H1 (cell line): ENCODE data around the gene NARS2. TPM values are rescaled to one million over a fixed set of nuclear protein-coding genes. Genes with fewer than 3 reads are reported as not detected.

ENCODE experiments used
- CTCF ChIA-PET: fragments of 300-600 bp; sonication (Branson Sonifier 250); formaldehyde crosslinking; loops from one replicate; lab custom pipeline; 2021; ENCODE audit not compliant: partially characterized antibody; lab: Charles Lee
- POLR2A ChIA-PET: fragments of 300-600 bp; sonication (Branson Sonifier 250); formaldehyde crosslinking; loops from one replicate; lab custom pipeline; 2021; ENCODE audit warnings: inconsistent platforms; ENCODE audit not compliant: partially characterized antibody; lab: Charles Lee
- DNase-seq, 2 experiments: peaks; one replicate each; pipeline versions ENCODE4 v3.0.0 to v3.0.0-alpha.2; 2010 to 2022; ENCODE audit warnings: low spot score in 2 of 2, low read depth in 1 of 2, mixed read lengths in 1 of 2
- FAIRE-seq: peaks from 2 replicates; lab custom pipeline; 2011; peaks lifted over from hg19 to GRCh38; lab: Jason Lieb, UNC
- H2AFZ ChIP-seq: 2 replicates; pipeline ENCODE4 v1.8.1; 2012; ENCODE audit warnings: low read length, inconsistent platforms
- H2AK5ac ChIP-seq: 2 replicates; pipeline ENCODE4 v1.6.1; 2013; ENCODE audit warnings: low read depth, low read length
- H2BK120ac ChIP-seq: replicated peaks from 2 replicates; pipeline ENCODE3; 2013; ENCODE audit warnings: low read depth, low read length, inconsistent platforms
- H2BK12ac ChIP-seq: 2 replicates; pipeline ENCODE4 v1.6.1; 2013; ENCODE audit warnings: low read depth, low read length
- H2BK15ac ChIP-seq: 2 replicates; pipeline ENCODE4 v1.6.1; 2013; ENCODE audit warnings: low read length
- H2BK20ac ChIP-seq: 2 replicates; pipeline ENCODE4 v1.6.1; 2013; ENCODE audit warnings: low read length
- H2BK5ac ChIP-seq: 2 replicates; pipeline ENCODE4 v1.6.1; 2013; ENCODE audit warnings: low read depth, low read length
- H3K14ac ChIP-seq: 2 replicates; pipeline ENCODE4 v1.6.1; 2013; ENCODE audit warnings: inconsistent platforms; ENCODE audit not compliant: insufficient read length
- H3K18ac ChIP-seq: 2 replicates; pipeline ENCODE4 v1.6.1; 2013; ENCODE audit warnings: low read length; ENCODE audit errors: extremely low read depth
- H3K23ac ChIP-seq: 2 replicates; pipeline ENCODE4 v1.6.1; 2013; ENCODE audit warnings: inconsistent platforms; ENCODE audit not compliant: insufficient read length
- H3K23me2 ChIP-seq: 2 replicates; pipeline ENCODE4 v1.6.1; 2013; ENCODE audit warnings: low read depth, low read length
- H3K27ac ChIP-seq: 2 replicates; pipeline ENCODE4 v1.6.1; 2011; ENCODE audit warnings: low read depth, low read length, inconsistent platforms
- H3K27me3 ChIP-seq, 4 experiments: replicated peaks in 1 of 4; 1 replicate in 1 of 4; 2 replicates in 3 of 4; pipeline versions ENCODE4 v1.6.1 to v1.8.1; 2011 to 2013; ENCODE audit warnings: low read length in 3 of 4, mild to moderate bottlenecking in 3 of 4, inconsistent platforms in 2 of 4, mixed read lengths in 2 of 4, moderate library complexity in 1 of 4; ENCODE audit not compliant: control insufficient read depth in 3 of 4, insufficient read depth in 3 of 4; ENCODE audit errors: extremely low read depth in 1 of 4
- H3K36me3 ChIP-seq, 4 experiments: 2 replicates each; pipeline versions ENCODE4 v1.6.1 to v1.8.1; 2011 to 2013; ENCODE audit warnings: mild to moderate bottlenecking in 4 of 4, low read length in 3 of 4, moderate library complexity in 2 of 4, control low read depth in 1 of 4, inconsistent platforms in 1 of 4; ENCODE audit not compliant: insufficient read depth in 4 of 4, control insufficient read depth in 2 of 4
- H3K4ac ChIP-seq: replicated peaks from 2 replicates; pipeline ENCODE3; 2013; ENCODE audit warnings: low read length, low read depth, mixed read lengths, inconsistent platforms; ENCODE audit not compliant: insufficient read length
- H3K4me1 ChIP-seq, 4 experiments: replicated peaks in 1 of 4; 1 replicate in 1 of 4; 2 replicates in 3 of 4; pipeline versions ENCODE4 v1.6.1 to v1.8.1; 2011 to 2013; ENCODE audit warnings: low read length in 3 of 4, inconsistent platforms in 2 of 4, mixed read lengths in 1 of 4; ENCODE audit not compliant: insufficient read depth in 4 of 4, control insufficient read depth in 3 of 4
- H3K4me2 ChIP-seq, 2 experiments: 2 replicates each; pipeline versions ENCODE4 v1.6.1 to v1.8.1; 2011 to 2013; ENCODE audit warnings: low read depth in 2 of 2, low read length in 2 of 2, control low read depth in 1 of 2, inconsistent platforms in 1 of 2, mild to moderate bottlenecking in 1 of 2; ENCODE audit not compliant: insufficient read depth in 1 of 2
- H3K4me3 ChIP-seq, 4 experiments: fragments of 200-600, 300-600 bp in 1 of 4; sonication (generic), shearing (Covaris generic), sonication (Bioruptor Twin) in 1 of 4; 2 replicates each; pipeline versions ENCODE4 v1.5.1 to v1.8.1; 2011 to 2016; ENCODE audit warnings: low read length in 4 of 4, low read depth in 3 of 4, control low read depth in 2 of 4, inconsistent platforms in 2 of 4, mild to moderate bottlenecking in 2 of 4, mixed read lengths in 1 of 4, moderate library complexity in 1 of 4; ENCODE audit not compliant: insufficient read depth in 2 of 4; ENCODE audit errors: extremely low read depth in 1 of 4
- H3K56ac ChIP-seq: replicated peaks from 2 replicates; pipeline ENCODE3; 2013; ENCODE audit warnings: low read depth, mild to moderate bottlenecking, mixed read lengths, low read length, inconsistent platforms; ENCODE audit not compliant: insufficient read length
- H3K79me1 ChIP-seq: 2 replicates; pipeline ENCODE4 v1.6.1; 2013; ENCODE audit warnings: low read depth, low read length, control low read depth
- H3K79me2 ChIP-seq, 2 experiments: 2 replicates each; pipeline versions ENCODE4 v1.6.1 to v1.8.1; 2012 to 2013; ENCODE audit warnings: low read length in 2 of 2, mild to moderate bottlenecking in 2 of 2, inconsistent platforms in 1 of 2; ENCODE audit not compliant: insufficient read depth in 2 of 2, control insufficient read depth in 1 of 2
- H3K9ac ChIP-seq, 4 experiments: replicated peaks in 1 of 4; 1 replicate in 1 of 4; 2 replicates in 3 of 4; pipeline versions ENCODE4 v1.6.1 to v1.8.1; 2011 to 2013; ENCODE audit warnings: low read depth in 3 of 4, low read length in 3 of 4, control low read depth in 2 of 4, mild to moderate bottlenecking in 2 of 4, moderate library complexity in 2 of 4, inconsistent platforms in 1 of 4; ENCODE audit errors: extremely low read depth in 1 of 4
- H3K9me3 ChIP-seq, 2 experiments: 2 replicates each; pipeline versions ENCODE4 v1.6.1 to v1.8.1; 2012 to 2013; ENCODE audit warnings: mild to moderate bottlenecking in 2 of 2, moderate library complexity in 2 of 2, control low read depth in 1 of 2, inconsistent platforms in 1 of 2, low read depth in 1 of 2, low read length in 1 of 2, mixed read lengths in 1 of 2; ENCODE audit not compliant: insufficient read depth in 2 of 2
- H4K20me1 ChIP-seq, 2 experiments: replicated peaks in 1 of 2; 2 replicates each; pipeline versions ENCODE3 to v1.8.1; 2011 to 2013; ENCODE audit warnings: inconsistent platforms in 2 of 2, low read length in 2 of 2, mild to moderate bottlenecking in 1 of 2; ENCODE audit not compliant: insufficient read depth in 2 of 2, control insufficient read depth in 1 of 2
- H4K5ac ChIP-seq: 2 replicates; pipeline ENCODE4 v1.6.1; 2013; ENCODE audit warnings: low read length, low read depth, mixed read lengths, inconsistent platforms; ENCODE audit not compliant: insufficient read length
- H4K8ac ChIP-seq: 2 replicates; pipeline ENCODE4 v1.8.0; 2013; ENCODE audit warnings: mild to moderate bottlenecking, moderate library complexity, low read length, inconsistent platforms; ENCODE audit not compliant: insufficient read depth; ENCODE audit errors: extremely low read depth
- H4K91ac ChIP-seq: replicated peaks from 2 replicates; pipeline ENCODE3; 2013; ENCODE audit warnings: low read length, mixed read lengths, inconsistent platforms; ENCODE audit not compliant: insufficient read length
- GTF2F1 ChIP-seq: IDR thresholded peaks from 2 replicates; pipeline ENCODE4 v1.6.1; 2012; ENCODE audit warnings: low read depth, low read length, improper control_type of control experiment, borderline replicate concordance
- KDM1A ChIP-seq: fragments of 200-600, 300-600 bp; sonication (generic); IDR thresholded peaks from 2 replicates; pipeline ENCODE4 v1.7.1; 2016; ENCODE audit warnings: mild to moderate bottlenecking, low read length, borderline replicate concordance
- SRF ChIP-seq: IDR thresholded peaks from 2 replicates; pipeline ENCODE4 v1.6.1; 2011; ENCODE audit warnings: mild to moderate bottlenecking, low read depth, low read length, moderate library complexity
- WGBS, 2 experiments: shearing (Covaris generic) in 1 of 2; methylation state at CpG; one replicate each; pipeline versions ENCODE4 v1.1.6 to v1.1.7; 2013 to 2015; ENCODE audit warnings: low lambda C conversion rate in 2 of 2, mixed read lengths in 2 of 2, inconsistent platforms in 1 of 2, low coverage in 1 of 2, missing lambda C conversion rate in 1 of 2; ENCODE audit not compliant: insufficient replicate concordance in 2 of 2, insufficient coverage in 1 of 2, insufficient read length in 1 of 2; ENCODE audit errors: extremely low coverage in 1 of 2, missing lambda C conversion rate in 1 of 2; 5-methylcytosine and 5-hydroxymethylcytosine counted together
- polyA plus RNA-seq, 7 experiments: library from polyadenylated mRNA; depleted of rRNA in 3 of 7; stranded (reverse) in 5 of 7; unstranded in 2 of 7; fragments of >200 nt in 5 of 7; fragments of 200-250 nt in 2 of 7; gene quantifications; 1 replicate in 5 of 7; 2 replicates in 1 of 7; 4 replicates in 1 of 7; pipeline versions ENCODE4 v1.2.1 to v1.2.3, GENCODE V29; 2011 to 2013; ENCODE audit warnings: missing spikeins in 2 of 7, mixed read lengths in 2 of 7
- total RNA-seq: library from RNA; stranded (reverse); fragmentation: NEBNext Ultra II Directional; extraction: Animal tissue kit (Norgen Biotek cat#: 25700); gene quantifications from 2 replicates; pipeline ENCODE4 v1.2.1, GENCODE V29; 2021

NARS2 gene
- total and polyA plus RNA-seq, 2 of the 8 experiments (the other 6 are each of a cell fraction or from before 2014, with no cell fraction given) = 26.2 to 51.6 TPM

- POLR2A ChIA-PET = no interaction called here
- Histone ChIP-seq H3K36me3 (peaks cover 0 to 13% (median 5%) of the 10 kb centered on the region in 4 experiments; a peak in 4 of 8 replicates), H3K9ac (no peak overlapping the region), H2AFZ (no peak overlapping the region), H3K27me3 (no peaks in the 10 kb centered on the region), H3K23ac (no peak overlapping the region), H3K79me1 (no peaks in the 10 kb centered on the region), H3K56ac (no peak overlapping the region), H3K27ac (no peak overlapping the region)
- no peak for FAIRE-seq
- CTCF ChIA-PET = no interaction called here
- no peak for TF ChIP-seq KDM1A
- TF ChIP-seq GTF2F1 = no peak
- no peak for TF ChIP-seq SRF
- TF ChIP-seq, all 59 proteins: peak for 0
- H3K4me2 ChIP-seq = no peak overlapping the region
- no peaks in the 10 kb centered on the region for H4K20me1 ChIP-seq
- WGBS, 2 experiments = 68% methylated on average over 3 of the region's 3 CpGs; no CpG with 5 or more reads in 1 of the 2 experiments
- no peak overlapping the region for H2BK15ac ChIP-seq
- H2BK5ac ChIP-seq = no peak overlapping the region
- H3K4ac ChIP-seq = no peak overlapping the region
- no peak overlapping the region for H2BK12ac ChIP-seq
- H4K8ac ChIP-seq = no peak overlapping the region
- H2AK5ac ChIP-seq = no peak overlapping the region
- no peaks in the 10 kb centered on the region for H3K9me3 ChIP-seq
- no peaks in the 10 kb centered on the region for H3K79me2 ChIP-seq
- no peak overlapping the region for H2BK20ac ChIP-seq
- no peak for DNase-seq
- H3K18ac ChIP-seq = no peak overlapping the region
- no peak overlapping the region for H2BK120ac ChIP-seq
- no peak overlapping the region for H4K91ac ChIP-seq
- H3K4me3 ChIP-seq = no peak overlapping the region
- H3K14ac ChIP-seq = no peak overlapping the region
- no peaks in the 10 kb centered on the region for H3K4me1 ChIP-seq
- H3K23me2 ChIP-seq = no peaks in the 10 kb centered on the region
- H4K5ac ChIP-seq = no peak overlapping the region
Measured at GRCh38 chr11:78470861-78471442, 103.7 kb downstream of the NARS2 start.
